ENCODE data around the gene SH3RF3. TPM values are rescaled to one million over a fixed set of nuclear protein-coding genes. Genes with fewer than 3 reads are reported as not detected.

The SH3RF3 gene
- total RNA-seq, 1 experiment from 2014 or later = 1.0 TPM

DNA sequence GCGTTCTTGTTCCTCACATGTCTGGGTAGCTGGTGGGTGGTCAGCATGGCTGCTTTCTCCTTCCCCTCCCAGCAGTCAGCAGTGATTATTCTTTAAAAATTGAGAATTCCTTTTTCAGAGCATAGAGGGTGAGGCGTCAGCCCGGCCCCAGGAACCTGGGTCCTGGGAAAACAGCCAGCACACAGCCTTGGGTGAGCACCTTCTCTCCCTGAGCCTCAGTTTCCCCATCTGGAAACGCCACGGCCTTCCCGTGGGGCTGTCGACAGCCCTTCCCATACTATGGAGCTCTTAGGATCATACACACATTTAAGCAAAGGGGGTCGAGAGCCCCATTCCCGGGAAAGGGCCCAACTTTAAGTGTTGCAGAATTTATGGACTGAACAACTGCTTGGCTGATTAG lies 73.5 kb downstream of the SH3RF3 start:
- H3K4me3 Mint-ChIP-seq = no peak overlapping the region
- H3K27ac Mint-ChIP-seq = no peak overlapping the region
- ATAC-seq = no peak
- TF ChIP-seq JAZF1 (CRISPR knock-in tag; IDR thresholded peaks at IDR 0.05) (no peak), GRHL2 (CRISPR knock-in tag; IDR thresholded peaks at IDR 0.05; ENCODE audit: insufficient replicate concordance, severe bottlenecking) (no peak), TP53 (CRISPR knock-in tag; IDR thresholded peaks at IDR 0.05) (no peak), HMGA2 (CRISPR knock-in tag; IDR thresholded peaks at IDR 0.05) (no peak), SMAD3 (CRISPR knock-in tag; IDR thresholded peaks at IDR 0.05; ENCODE audit: borderline replicate concordance) (no peak), MXD4 (CRISPR knock-in tag; IDR thresholded peaks at IDR 0.05; ENCODE audit: borderline replicate concordance) (no peak), ZNF423 (CRISPR knock-in tag; IDR thresholded peaks at IDR 0.05) (no peak), EMX1 (CRISPR knock-in tag; IDR thresholded peaks at IDR 0.05) (no peak), NR1H2 (CRISPR knock-in tag; IDR thresholded peaks at IDR 0.05) (no peak), TEAD4 (CRISPR knock-in tag; IDR thresholded peaks at IDR 0.05) (no peak), ZBTB21 (CRISPR knock-in tag; IDR thresholded peaks at IDR 0.05; ENCODE audit: borderline replicate concordance) (no peak), FOXP1 (CRISPR knock-in tag; IDR thresholded peaks at IDR 0.05; ENCODE audit: borderline replicate concordance) (no peak)
- TF ChIP-seq, protein P1, sequence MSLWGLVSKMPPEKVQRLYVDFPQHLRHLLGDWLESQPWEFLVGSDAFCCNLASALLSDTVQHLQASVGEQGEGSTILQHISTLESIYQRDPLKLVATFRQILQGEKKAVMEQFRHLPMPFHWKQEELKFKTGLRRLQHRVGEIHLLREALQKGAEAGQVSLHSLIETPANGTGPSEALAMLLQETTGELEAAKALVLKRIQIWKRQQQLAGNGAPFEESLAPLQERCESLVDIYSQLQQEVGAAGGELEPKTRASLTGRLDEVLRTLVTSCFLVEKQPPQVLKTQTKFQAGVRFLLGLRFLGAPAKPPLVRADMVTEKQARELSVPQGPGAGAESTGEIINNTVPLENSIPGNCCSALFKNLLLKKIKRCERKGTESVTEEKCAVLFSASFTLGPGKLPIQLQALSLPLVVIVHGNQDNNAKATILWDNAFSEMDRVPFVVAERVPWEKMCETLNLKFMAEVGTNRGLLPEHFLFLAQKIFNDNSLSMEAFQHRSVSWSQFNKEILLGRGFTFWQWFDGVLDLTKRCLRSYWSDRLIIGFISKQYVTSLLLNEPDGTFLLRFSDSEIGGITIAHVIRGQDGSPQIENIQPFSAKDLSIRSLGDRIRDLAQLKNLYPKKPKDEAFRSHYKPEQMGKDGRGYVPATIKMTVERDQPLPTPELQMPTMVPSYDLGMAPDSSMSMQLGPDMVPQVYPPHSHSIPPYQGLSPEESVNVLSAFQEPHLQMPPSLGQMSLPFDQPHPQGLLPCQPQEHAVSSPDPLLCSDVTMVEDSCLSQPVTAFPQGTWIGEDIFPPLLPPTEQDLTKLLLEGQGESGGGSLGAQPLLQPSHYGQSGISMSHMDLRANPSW (CRISPR knock-in tag; conservative IDR thresholded peaks at IDR 0.05; ENCODE audit: low read depth) = no peak
- TF ChIP-seq, protein P2, sequence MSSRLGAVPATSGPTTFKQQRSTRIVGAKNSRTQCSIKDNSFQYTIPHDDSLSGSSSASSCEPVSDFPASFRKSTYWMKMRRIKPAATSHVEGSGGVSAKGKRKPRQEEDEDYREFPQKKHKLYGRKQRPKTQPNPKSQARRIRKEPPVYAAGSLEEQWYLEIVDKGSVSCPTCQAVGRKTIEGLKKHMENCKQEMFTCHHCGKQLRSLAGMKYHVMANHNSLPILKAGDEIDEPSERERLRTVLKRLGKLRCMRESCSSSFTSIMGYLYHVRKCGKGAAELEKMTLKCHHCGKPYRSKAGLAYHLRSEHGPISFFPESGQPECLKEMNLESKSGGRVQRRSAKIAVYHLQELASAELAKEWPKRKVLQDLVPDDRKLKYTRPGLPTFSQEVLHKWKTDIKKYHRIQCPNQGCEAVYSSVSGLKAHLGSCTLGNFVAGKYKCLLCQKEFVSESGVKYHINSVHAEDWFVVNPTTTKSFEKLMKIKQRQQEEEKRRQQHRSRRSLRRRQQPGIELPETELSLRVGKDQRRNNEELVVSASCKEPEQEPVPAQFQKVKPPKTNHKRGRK (CRISPR knock-in tag; IDR thresholded peaks at IDR 0.05; ENCODE audit: borderline replicate concordance) = no peak
- TF ChIP-seq, protein P3, sequence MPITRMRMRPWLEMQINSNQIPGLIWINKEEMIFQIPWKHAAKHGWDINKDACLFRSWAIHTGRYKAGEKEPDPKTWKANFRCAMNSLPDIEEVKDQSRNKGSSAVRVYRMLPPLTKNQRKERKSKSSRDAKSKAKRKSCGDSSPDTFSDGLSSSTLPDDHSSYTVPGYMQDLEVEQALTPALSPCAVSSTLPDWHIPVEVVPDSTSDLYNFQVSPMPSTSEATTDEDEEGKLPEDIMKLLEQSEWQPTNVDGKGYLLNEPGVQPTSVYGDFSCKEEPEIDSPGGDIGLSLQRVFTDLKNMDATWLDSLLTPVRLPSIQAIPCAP (CRISPR knock-in tag; IDR thresholded peaks at IDR 0.05) = no peak
- TF ChIP-seq, protein P4, sequence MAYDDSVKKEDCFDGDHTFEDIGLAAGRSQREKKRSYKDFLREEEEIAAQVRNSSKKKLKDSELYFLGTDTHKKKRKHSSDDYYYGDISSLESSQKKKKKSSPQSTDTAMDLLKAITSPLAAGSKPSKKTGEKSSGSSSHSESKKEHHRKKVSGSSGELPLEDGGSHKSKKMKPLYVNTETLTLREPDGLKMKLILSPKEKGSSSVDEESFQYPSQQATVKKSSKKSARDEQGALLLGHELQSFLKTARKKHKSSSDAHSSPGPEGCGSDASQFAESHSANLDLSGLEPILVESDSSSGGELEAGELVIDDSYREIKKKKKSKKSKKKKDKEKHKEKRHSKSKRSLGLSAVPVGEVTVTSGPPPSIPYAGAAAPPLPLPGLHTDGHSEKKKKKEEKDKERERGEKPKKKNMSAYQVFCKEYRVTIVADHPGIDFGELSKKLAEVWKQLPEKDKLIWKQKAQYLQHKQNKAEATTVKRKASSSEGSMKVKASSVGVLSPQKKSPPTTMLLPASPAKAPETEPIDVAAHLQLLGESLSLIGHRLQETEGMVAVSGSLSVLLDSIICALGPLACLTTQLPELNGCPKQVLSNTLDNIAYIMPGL (CRISPR knock-in tag; IDR thresholded peaks at IDR 0.05) = no peak
- no peaks in the 10 kb centered on the region for H3K36me3 Mint-ChIP-seq
- no peaks in the 10 kb centered on the region for H3K9me3 Mint-ChIP-seq
- DNase-seq (ENCODE audit: low spot score) = no peak
- no peaks in the 10 kb centered on the region for H3K4me1 Mint-ChIP-seq
- no peaks in the 10 kb centered on the region; the same call in 1 of the 2 replicates for H3K27me3 Mint-ChIP-seq (ENCODE audit: low read depth)
- CTCF ChIA-PET = no interaction called here
- POLR2A ChIA-PET = no interaction called here

DNA sequence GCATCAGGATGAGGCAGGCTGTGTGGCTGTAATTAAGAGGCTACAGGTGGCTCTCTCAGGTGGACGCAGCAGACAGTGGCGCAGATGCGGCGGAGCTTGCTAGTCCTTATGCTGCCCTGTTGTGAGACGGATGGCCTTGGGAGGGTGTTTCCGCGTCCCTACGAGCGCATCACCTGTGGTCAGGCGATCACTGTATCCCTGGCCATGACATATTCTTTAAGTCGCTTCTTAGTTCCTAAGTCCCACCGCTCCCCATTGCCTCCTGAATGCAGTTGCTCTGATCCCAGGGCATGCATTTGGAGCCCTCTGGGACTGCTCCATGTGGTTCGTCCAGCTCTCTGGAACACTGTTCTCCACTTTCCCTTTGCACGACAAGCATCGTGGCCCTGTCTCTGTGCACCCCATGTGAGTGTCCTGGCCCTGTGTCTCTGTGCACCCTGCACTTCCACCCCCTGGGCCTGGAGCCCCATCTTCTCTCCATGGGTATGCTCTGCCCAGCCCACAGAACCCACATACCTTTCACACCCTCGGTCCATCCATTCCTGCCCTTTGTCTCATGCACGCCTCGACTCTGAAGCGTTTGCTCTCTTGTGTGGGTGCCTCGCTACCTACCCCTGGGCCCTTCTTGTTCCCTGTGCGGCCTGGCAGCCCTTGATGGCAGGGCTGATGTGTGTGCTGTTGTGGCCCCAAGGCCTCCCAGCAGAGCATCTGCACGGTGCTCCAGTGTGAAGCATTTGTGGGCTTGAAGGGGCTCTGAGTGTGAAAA lies 74.4 kb downstream of the SH3RF3 start:
- Mint-ChIP-seq H3K9me3 (no peaks in the 10 kb centered on the region), H3K36me3 (no peaks in the 10 kb centered on the region), H3K27me3 (ENCODE audit: low read depth) (no peaks in the 10 kb centered on the region; the same call in 1 of the 2 replicates), H3K4me3 (no peak overlapping the region), H3K27ac (no peak overlapping the region; the same call in 1 of the 2 replicates), H3K4me1 (no peaks in the 10 kb centered on the region)
- DNase-seq (ENCODE audit: low spot score) (no peak), ATAC-seq (no peak)
- POLR2A ChIA-PET = no interaction called here
- TF ChIP-seq ESRRA (CRISPR knock-in tag; IDR thresholded peaks at IDR 0.05; ENCODE audit: borderline replicate concordance) (no peak), E2F4 (CRISPR knock-in tag; IDR thresholded peaks at IDR 0.05; ENCODE audit: borderline replicate concordance, low read depth) (no peak), NR2C2 (CRISPR knock-in tag; IDR thresholded peaks at IDR 0.05) (no peak), HMGA2 (CRISPR knock-in tag; IDR thresholded peaks at IDR 0.05) (no peak), GABPB1 (CRISPR knock-in tag; IDR thresholded peaks at IDR 0.05) (no peak)
- TF ChIP-seq, protein P5, sequence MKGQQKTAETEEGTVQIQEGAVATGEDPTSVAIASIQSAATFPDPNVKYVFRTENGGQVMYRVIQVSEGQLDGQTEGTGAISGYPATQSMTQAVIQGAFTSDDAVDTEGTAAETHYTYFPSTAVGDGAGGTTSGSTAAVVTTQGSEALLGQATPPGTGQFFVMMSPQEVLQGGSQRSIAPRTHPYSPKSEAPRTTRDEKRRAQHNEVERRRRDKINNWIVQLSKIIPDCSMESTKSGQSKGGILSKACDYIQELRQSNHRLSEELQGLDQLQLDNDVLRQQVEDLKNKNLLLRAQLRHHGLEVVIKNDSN (CRISPR knock-in tag; IDR thresholded peaks at IDR 0.05) = no peak
- TF ChIP-seq, protein P6, sequence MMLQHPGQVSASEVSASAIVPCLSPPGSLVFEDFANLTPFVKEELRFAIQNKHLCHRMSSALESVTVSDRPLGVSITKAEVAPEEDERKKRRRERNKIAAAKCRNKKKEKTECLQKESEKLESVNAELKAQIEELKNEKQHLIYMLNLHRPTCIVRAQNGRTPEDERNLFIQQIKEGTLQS (CRISPR knock-in tag; conservative IDR thresholded peaks at IDR 0.05) = no peak
- CTCF ChIA-PET = interaction anchor here (0.5 kb wide), 1 partner anchor 18 kb away, joined by 3 read pairs; no protein-coding TSS in a partner anchor

Data from WTC11 (cell line).